Type B pancreatic cell (in vitro differentiated cells): ENCODE measurements around the gene CFAP65. TPM values are rescaled to one million over a fixed set of nuclear protein-coding genes. Genes with fewer than 3 reads are reported as not detected.

ENCODE experiments used
- DNase-seq: peaks from one replicate; pipeline ENCODE4 v3.0.0; 2021; ENCODE audit warnings: mixed read lengths; ENCODE audit not compliant: unreplicated experiment; ENCODE audit errors: extremely low spot score
- H3K27ac Mint-ChIP-seq: 2 replicates; pipeline ENCODE4 v1.8.0; 2021; ENCODE audit warnings: mild to moderate bottlenecking, mixed read lengths
- H3K27me3 Mint-ChIP-seq: 2 replicates; pipeline ENCODE4 v1.8.0; 2021; ENCODE audit warnings: mixed read lengths
- H3K36me3 Mint-ChIP-seq: 2 replicates; pipeline ENCODE4 v1.8.0; 2021; ENCODE audit warnings: mixed read lengths
- H3K4me1 Mint-ChIP-seq: one replicate; pipeline ENCODE4 v1.8.0; 2021; ENCODE audit warnings: mixed read lengths; ENCODE audit not compliant: unreplicated experiment
- H3K4me3 Mint-ChIP-seq: 2 replicates; pipeline ENCODE4 v1.8.0; 2021; ENCODE audit warnings: mild to moderate bottlenecking, mixed read lengths
- H3K9me3 Mint-ChIP-seq: 2 replicates; pipeline ENCODE4 v1.8.0; 2021; ENCODE audit warnings: mixed read lengths
- CTCF ChIP-seq: fragments of 200-600 bp; sonication (generic); conservative IDR thresholded peaks from 2 replicates; pipeline ENCODE4 v1.5.0; 2021; ENCODE audit warnings: antibody characterized with exemption, mild to moderate bottlenecking
- total RNA-seq: library from RNA; stranded (reverse); gene quantifications from 2 replicates; pipeline ENCODE4 v1.2.1, GENCODE V29; 2021; ENCODE audit warnings: low replicate concordance

The CFAP65 gene
- total RNA-seq, 1 donor from 2014 or later: 2.1 TPM

DNA sequence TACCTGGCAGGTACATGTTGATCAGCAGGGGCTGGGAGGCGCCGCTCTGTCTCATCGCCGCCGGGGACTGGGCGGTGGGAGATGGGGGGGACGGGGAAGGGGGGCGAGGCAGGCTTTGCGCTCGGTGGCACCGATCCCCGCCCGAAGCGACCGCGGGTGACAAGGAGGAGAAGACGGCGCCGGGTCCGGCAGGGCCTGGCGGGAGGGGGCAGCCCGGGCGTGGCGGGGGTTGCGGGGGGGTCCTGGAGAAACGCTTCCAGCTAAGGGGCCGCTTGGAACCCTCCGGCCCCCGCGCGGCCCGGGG, 56.3 kb downstream of the CFAP65 start, which contains the start of gene FEV:
Gene FEV (minus strand): TSS at position 164 of the 304 bp plus-strand sequence. CDS start 109 bp downstream, at position 55.
- no peaks in the 10 kb centered on the region for H3K36me3 Mint-ChIP-seq
- no peak for TF ChIP-seq CTCF
- peak within 1 kb of the TSS; percentile 53 for H3K27ac Mint-ChIP-seq
- H3K4me1 Mint-ChIP-seq: peaks cover 3% of the 10 kb centered on the region
- no peak for DNase-seq
- peaks cover 91% of the 10 kb centered on the region for H3K27me3 Mint-ChIP-seq
- peak within 1 kb of the TSS; percentile 83 for H3K4me3 Mint-ChIP-seq
- H3K9me3 Mint-ChIP-seq: no peaks in the 10 kb centered on the region

DNA sequence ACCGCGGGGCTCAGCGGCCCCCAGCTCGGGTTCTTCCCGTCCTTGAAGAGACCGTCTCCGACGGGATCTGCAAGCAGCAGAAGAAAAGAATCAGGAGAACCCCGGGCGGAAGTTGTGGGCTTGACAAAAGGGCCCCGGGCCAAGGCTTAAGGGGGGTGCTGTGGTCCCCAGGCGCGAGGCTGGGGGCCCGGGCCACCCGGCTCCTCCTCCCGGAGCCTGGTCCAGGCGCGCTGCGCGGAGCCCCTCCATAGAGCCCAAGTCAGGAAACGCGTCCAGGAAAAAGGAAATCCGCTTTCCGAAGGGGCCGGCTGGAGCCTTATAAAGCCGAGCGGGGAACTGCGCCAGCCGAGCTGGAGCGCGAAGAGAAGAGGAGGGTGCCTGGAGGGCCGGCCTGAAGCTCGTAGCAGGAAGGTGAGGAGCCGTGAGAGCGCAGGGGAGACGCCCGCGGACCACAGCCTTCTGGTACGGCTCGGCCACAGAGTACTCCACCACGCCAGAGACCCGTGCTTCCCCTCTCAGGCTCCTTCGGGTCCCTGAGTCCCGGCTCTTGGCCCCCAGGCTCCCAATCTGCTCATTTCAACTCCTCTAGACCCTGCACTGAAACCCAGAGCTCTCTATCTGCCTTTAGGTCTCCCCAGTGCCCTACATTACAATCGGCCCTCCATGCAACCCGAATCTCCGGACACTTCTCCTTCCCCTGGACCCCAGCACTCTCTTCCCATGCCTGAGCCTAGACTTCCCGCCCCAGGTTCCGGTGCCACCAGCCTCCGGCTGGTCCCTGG, 56.9 kb downstream of the CFAP65 start:
- peaks cover 91% of the 10 kb centered on the region for H3K27me3 Mint-ChIP-seq
- H3K9me3 Mint-ChIP-seq: no peaks in the 10 kb centered on the region
- peak overlapping the region; percentile 53 for H3K27ac Mint-ChIP-seq
- peaks cover 3% of the 10 kb centered on the region for H3K4me1 Mint-ChIP-seq
- peak overlapping the region; percentile 83 for H3K4me3 Mint-ChIP-seq
- TF ChIP-seq CTCF: no peak
- H3K36me3 Mint-ChIP-seq: no peaks in the 10 kb centered on the region
- DNase-seq: no peak

DNA sequence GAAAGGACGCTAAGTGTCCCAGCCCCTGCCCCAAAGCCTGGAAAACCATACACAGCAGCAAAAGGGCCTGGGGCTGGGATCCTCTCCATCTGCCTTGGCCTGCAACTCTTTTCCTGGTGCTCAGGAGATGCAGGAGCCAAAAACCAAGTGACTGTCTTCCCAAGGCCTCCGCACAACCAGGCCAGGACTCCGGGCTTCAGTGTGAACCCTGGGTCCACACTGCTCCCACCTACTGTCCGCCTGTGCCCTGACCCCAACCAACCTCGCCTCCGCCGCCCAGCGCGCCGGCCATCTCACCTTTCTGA, 57.4 kb downstream of the CFAP65 start:
- Mint-ChIP-seq H3K27me3 (peaks cover 91% of the 10 kb centered on the region), H3K4me3 (peak overlapping the region; percentile 62), H3K27ac (no peak overlapping the region), H3K9me3 (no peaks in the 10 kb centered on the region), H3K36me3 (no peaks in the 10 kb centered on the region), H3K4me1 (peaks cover 3% of the 10 kb centered on the region)
- TF ChIP-seq CTCF: no peak
- DNase-seq: no peak

DNA sequence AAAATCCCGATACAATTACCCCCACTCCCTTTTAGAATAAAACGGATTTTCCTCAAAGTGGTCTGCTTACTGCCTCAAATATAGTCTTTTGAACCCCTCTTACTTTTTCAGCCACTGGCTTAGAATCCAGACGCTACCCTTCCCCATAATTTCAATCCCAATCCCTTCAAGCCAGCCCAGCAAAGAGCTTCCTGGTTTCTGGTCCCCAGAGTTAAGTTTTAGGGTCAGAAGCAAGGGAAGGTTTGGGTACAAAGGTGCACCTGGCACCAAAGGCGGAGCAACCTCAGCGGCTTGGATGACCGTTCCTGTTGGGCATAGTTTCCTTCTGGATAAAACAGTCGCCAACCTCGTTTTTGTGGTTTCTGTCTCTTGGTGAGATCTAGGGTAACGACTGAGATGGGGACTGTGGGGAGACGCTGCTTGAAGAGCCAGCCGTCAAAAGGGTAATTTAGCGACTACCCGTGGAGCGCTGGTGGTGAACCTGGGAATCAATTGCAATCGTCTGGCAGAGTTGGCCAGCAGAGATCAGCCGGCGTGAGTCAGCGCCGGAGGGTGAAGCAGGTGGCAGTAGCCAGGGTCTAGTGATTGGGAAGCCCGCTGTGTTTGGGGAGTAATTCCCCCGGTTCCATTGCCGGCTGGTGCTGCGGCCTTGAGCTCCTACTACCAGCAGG, 57.9 kb downstream of the CFAP65 start:
- Mint-ChIP-seq H3K4me3 (peak overlapping the region; percentile 62), H3K9me3 (no peaks in the 10 kb centered on the region), H3K36me3 (no peaks in the 10 kb centered on the region), H3K27me3 (peaks cover 91% of the 10 kb centered on the region), H3K4me1 (peaks cover 3% of the 10 kb centered on the region), H3K27ac (no peak overlapping the region)
- DNase-seq: no peak
- TF ChIP-seq CTCF: no peak

GRCh38 chr2:218982586-218983262, 58.6 kb downstream of the CFAP65 start:
- Mint-ChIP-seq H3K27ac (no peak overlapping the region), H3K4me3 (peak overlapping the region; percentile 36), H3K27me3 (peaks cover 89% of the 10 kb centered on the region), H3K36me3 (no peaks in the 10 kb centered on the region), H3K4me1 (peaks cover 3% of the 10 kb centered on the region), H3K9me3 (no peaks in the 10 kb centered on the region)
- no peak for TF ChIP-seq CTCF
- no peak for DNase-seq
